GM10266 (cell line): ENCODE data around the gene GCHFR.
A peak's percentile ranks its signal among the peaks of the same experiment; 100 is the strongest.

Source experiments
- DNase-seq: peaks from one replicate; pipeline ENCODE4 v3.0.0; 2012; ENCODE audit errors: extremely low spot score
- TF ChIP-seq, protein P1 (sequence below): IDR thresholded peaks from 2 replicates; pipeline ENCODE4 v1.5.1; 2012; ENCODE audit warnings: mild to moderate bottlenecking, low read depth; ENCODE audit not compliant: control insufficient read depth, insufficient read depth; ENCODE audit errors: missing control alignments

The GCHFR gene

DNA sequence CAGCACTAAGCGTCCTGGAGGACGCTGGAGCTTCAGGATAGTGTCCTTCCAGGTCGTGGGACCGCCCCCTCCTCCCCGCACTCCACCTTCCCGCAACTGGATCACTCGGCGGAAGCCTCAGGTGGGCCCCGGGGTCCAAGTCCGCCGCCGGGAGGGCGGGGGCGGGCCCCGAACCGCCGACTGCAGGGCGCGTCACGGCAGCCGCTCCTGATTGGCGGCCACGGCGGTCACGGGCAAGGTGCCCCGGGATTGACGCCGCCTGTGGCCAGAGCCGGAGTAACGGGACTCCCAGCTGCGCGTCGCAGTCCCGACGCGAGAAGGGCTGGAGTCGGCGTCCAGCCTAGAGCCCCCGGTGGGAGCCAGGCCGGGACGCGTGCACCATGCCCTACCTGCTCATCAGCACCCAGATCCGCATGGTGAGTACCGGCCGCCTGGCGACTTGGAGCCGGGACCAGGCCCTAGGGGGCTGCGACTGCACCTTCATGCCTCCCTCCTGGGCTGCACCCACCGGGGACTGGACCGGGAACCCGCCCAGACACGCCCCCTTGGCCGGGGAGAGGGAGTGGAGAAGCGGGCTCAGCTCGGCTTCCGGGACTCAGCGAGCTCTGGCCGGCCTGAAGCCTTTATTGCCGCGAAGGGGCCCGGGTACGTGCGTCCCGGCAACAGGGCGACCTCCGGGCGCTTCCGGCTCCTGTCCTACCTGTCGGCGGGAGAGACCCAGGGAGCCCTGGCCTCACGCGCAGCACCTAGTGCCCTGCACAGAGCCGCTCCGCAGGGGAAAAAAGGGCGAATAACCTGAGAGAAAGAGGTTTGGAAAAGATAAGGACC is at the start of gene GCHFR:
TSS of gene GCHFR (plus strand) at position 268 of the 828 bp plus-strand sequence. CDS start at position 381, 113 bp downstream.
- TF ChIP-seq, protein P1, sequence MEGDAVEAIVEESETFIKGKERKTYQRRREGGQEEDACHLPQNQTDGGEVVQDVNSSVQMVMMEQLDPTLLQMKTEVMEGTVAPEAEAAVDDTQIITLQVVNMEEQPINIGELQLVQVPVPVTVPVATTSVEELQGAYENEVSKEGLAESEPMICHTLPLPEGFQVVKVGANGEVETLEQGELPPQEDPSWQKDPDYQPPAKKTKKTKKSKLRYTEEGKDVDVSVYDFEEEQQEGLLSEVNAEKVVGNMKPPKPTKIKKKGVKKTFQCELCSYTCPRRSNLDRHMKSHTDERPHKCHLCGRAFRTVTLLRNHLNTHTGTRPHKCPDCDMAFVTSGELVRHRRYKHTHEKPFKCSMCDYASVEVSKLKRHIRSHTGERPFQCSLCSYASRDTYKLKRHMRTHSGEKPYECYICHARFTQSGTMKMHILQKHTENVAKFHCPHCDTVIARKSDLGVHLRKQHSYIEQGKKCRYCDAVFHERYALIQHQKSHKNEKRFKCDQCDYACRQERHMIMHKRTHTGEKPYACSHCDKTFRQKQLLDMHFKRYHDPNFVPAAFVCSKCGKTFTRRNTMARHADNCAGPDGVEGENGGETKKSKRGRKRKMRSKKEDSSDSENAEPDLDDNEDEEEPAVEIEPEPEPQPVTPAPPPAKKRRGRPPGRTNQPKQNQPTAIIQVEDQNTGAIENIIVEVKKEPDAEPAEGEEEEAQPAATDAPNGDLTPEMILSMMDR: peak; percentile 53
- peak; percentile 86 for DNase-seq

DNA sequence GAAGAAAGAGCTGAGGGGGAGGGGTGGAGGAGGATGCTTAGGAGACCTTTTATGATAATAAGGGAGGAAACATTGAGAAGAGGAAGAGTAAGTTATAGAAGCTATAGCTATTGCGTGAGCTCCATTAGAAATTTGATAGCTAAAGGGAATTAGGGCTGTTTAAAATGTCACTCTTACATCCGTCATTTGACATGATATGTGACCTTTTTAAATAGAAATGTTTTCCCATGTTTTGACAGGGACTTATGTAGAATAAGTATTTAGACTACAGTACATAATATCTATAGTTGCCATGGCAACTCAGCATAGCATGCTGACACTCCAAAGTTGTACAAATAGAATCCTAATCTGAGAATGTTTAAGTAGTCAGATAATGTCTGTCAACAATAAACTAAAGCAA is 49.7 kb upstream of the GCHFR start:
- DNase-seq: no peak
- TF ChIP-seq, protein P1: no peak

DNA sequence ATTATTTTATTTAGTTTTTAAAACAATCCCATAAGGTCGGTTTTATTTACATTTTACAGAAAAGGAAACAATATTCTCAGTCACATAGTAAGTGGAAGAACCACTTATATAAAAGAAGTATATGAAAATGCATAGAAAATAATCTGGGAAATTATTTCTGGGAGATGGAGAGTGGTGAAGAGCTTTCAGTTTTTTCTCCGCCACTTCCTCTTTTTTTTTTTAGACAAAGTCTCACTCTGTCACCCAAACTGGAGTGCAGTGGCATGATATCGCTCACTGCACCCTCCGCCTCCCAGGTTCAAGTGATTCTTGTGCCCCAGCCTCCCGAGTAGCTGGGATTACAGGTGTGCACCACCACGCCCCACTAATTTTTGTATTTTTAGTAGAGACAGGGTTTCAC is 47.7 kb upstream of the GCHFR start:
- TF ChIP-seq, protein P1: no peak
- DNase-seq: no peak

DNA sequence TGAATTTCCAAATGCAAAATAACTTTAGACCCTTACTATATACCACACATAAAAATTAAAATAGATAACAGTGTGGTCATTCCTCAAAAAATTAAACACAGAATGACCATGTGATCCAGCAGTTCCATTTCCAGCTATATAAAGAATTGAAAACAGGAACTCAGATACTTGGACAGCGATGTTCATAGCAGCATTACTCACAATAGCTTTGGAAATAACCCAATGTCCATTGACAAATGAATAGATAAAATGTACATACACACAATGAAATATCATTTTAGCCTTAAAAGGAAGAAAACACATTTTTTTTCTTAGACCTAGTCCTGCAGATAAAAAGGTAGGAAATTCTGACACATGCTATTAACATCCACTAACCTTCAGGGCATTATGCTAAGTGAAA is 42.2 kb upstream of the GCHFR start:
- no peak for DNase-seq
- TF ChIP-seq, protein P1: no peak

DNA sequence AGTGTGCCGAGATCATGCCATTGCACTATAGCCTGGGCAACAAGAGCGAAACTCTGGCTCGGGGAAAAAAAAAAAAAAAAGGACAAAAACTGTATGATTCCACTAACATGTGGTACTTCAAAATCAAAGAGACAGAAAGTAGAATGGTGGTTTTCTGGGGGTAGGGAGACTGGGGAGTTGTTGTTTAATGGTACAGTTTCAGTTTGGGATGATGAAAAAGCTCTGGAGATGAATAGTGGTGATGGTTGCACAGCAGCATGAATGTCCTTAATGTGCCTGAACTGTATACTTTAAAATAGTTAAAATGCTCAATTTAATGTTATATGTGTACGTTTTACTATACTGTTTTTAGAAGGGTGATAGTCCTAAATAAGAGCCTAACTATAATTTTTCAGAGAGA is 41.5 kb upstream of the GCHFR start:
- TF ChIP-seq, protein P1: no peak
- DNase-seq: no peak

DNA sequence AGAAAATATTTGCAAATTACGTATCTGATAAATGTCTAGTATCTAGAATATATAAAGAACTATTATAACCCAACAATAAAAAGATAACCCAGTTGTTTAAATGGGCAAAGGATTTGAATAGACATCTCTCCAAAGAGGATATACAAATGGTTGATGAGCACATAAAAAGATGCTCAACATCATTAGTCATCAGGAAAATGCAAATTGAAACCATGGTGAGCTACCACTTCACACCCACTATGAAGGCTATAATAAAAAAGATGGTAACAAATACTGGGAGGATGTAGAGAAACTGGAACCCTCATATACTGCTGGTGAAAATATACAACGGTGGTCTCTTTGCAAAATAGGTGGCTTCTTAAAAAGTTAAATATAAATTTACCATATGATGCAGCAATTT is 40.9 kb upstream of the GCHFR start:
- DNase-seq: no peak
- TF ChIP-seq, protein P1: no peak

DNA sequence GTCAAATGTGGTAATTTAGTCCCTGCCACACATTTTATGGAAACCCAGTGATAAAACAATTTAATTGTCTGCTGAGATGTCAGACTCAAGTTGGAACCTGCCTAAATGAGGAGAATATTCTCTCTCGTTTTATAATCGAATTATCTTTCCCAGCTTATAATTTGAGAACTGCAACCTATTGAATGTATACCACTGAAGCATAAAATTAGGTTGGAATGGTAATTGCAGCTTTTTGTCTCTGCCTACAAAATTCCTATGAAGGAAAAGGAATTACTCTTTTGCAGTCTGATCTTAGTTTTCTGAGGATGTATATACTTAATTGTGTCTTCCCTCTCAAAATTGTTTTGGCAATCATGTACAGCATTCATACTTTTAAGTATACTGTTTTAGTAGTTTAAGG is 39.9 kb upstream of the GCHFR start:
- no peak for DNase-seq
- TF ChIP-seq, protein P1: no peak
